ENCODE results near the gene NR1D1. TPM values are rescaled to one million over a fixed set of nuclear protein-coding genes. Genes with fewer than 3 reads are reported as not detected.

NR1D1 gene
- total and polyA plus RNA-seq, 2 of the 13 experiments (the other 11 are each of a cell fraction or from before 2014, with no cell fraction given) = 2.1 to 2.7 TPM

DNA sequence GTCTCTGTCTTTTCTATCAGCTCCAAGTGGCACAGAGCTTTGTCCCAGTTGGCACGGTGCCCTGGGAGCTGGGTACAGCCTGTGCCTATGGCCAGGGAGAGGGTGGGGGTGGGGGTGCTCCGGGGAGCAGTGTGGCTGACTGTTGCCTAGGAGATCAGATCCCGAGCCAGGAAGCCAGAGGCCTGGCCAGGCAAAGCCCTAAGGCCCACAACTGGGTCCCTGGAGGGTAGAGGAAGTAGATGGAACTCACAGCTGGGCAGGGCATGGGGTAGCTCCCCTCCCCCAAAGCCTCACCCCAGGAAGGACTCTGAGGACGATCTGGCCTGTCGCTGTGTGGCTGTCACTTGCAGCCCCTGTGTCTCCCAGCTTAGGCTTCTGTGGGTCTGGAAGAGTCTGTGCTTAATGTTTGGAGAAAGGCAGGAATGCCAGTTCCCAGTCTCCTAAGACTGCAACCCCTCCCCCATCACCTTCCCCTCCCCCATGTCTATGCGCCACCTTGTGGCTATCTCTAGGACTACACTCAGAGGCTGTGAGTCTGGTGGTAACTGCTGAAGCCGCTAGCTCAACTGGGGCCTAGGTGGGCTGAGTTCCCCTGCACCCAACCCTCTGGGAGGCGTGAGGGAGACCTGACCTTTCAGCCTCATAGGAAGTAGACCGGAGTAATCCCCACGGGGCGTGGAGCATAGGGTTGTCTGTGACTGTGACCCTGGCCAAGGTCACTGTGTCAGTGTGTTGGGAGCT lies 25.0 kb downstream of the NR1D1 start (continued):
- TF ChIP-seq, protein P1, sequence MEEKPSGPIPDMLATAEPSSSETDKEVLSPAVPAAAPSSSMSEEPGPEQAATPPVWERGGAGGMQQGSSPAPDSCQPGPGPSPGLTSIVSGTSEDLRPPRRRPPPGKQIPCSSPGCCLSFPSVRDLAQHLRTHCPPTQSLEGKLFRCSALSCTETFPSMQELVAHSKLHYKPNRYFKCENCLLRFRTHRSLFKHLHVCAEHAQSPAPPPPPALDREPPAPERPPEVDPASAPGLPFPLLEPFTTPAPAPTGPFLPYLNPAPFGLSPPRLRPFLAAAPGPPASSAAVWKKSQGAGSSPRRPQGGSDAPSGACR (CRISPR knock-in tag; IDR thresholded peaks at IDR 0.05) = peak; percentile 60
- TF ChIP-seq BCL6 (CRISPR knock-in tag; IDR thresholded peaks at IDR 0.05) = no peak; the same call in 1 of the 2 replicates
- no peak for TF ChIP-seq CHD4 (IDR thresholded peaks at IDR 0.05; ENCODE audit: borderline replicate concordance, low read length)
- no peak for TF ChIP-seq ZNF776 (CRISPR knock-in tag; IDR thresholded peaks at IDR 0.05)
- TF ChIP-seq MAF1 (CRISPR knock-in tag; IDR thresholded peaks at IDR 0.05; ENCODE audit: borderline replicate concordance) = no peak
- no peak for TF ChIP-seq EZH2 (conservative IDR thresholded peaks at IDR 0.05; ENCODE audit: low read depth, low read length)
- no peak for TF ChIP-seq NFATC3 (CRISPR knock-in tag; IDR thresholded peaks at IDR 0.05)
- TF ChIP-seq, protein P2, sequence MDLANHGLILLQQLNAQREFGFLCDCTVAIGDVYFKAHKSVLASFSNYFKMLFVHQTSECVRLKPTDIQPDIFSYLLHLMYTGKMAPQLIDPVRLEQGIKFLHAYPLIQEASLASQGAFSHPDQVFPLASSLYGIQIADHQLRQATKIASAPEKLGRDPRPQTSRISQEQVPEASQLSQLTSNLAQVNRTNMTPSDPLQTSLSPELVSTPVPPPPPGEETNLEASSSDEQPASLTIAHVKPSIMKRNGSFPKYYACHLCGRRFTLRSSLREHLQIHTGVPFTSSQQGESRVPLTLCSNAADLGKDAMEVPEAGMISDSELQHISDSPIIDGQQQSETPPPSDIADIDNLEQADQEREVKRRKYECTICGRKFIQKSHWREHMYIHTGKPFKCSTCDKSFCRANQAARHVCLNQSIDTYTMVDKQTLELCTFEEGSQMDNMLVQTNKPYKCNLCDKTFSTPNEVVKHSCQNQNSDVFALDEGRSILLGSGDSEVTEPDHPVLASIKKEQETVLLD (CRISPR knock-in tag; IDR thresholded peaks at IDR 0.05; ENCODE audit: low read depth) = no peak
- TF ChIP-seq ZNF570 (CRISPR knock-in tag; IDR thresholded peaks at IDR 0.05; ENCODE audit: borderline replicate concordance) = no peak
- no peak for TF ChIP-seq RAD51 (IDR thresholded peaks at IDR 0.05; ENCODE audit: borderline replicate concordance)
- no peak for TF ChIP-seq ZNF766 (CRISPR knock-in tag; IDR thresholded peaks at IDR 0.05; ENCODE audit: borderline replicate concordance)
- TF ChIP-seq, protein P3, sequence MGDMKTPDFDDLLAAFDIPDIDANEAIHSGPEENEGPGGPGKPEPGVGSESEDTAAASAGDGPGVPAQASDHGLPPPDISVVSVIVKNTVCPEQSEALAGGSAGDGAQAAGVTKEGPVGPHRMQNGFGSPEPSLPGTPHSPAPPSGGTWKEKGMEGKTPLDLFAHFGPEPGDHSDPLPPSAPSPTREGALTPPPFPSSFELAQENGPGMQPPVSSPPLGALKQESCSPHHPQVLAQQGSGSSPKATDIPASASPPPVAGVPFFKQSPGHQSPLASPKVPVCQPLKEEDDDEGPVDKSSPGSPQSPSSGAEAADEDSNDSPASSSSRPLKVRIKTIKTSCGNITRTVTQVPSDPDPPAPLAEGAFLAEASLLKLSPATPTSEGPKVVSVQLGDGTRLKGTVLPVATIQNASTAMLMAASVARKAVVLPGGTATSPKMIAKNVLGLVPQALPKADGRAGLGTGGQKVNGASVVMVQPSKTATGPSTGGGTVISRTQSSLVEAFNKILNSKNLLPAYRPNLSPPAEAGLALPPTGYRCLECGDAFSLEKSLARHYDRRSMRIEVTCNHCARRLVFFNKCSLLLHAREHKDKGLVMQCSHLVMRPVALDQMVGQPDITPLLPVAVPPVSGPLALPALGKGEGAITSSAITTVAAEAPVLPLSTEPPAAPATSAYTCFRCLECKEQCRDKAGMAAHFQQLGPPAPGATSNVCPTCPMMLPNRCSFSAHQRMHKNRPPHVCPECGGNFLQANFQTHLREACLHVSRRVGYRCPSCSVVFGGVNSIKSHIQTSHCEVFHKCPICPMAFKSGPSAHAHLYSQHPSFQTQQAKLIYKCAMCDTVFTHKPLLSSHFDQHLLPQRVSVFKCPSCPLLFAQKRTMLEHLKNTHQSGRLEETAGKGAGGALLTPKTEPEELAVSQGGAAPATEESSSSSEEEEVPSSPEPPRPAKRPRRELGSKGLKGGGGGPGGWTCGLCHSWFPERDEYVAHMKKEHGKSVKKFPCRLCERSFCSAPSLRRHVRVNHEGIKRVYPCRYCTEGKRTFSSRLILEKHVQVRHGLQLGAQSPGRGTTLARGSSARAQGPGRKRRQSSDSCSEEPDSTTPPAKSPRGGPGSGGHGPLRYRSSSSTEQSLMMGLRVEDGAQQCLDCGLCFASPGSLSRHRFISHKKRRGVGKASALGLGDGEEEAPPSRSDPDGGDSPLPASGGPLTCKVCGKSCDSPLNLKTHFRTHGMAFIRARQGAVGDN (CRISPR knock-in tag; IDR thresholded peaks at IDR 0.05) = peak; percentile 80
- TF ChIP-seq MIER3 (CRISPR knock-in tag; IDR thresholded peaks at IDR 0.05; ENCODE audit: borderline replicate concordance) = peak; percentile 50; the same call in 1 of the 2 replicates
- TF ChIP-seq, protein P4, sequence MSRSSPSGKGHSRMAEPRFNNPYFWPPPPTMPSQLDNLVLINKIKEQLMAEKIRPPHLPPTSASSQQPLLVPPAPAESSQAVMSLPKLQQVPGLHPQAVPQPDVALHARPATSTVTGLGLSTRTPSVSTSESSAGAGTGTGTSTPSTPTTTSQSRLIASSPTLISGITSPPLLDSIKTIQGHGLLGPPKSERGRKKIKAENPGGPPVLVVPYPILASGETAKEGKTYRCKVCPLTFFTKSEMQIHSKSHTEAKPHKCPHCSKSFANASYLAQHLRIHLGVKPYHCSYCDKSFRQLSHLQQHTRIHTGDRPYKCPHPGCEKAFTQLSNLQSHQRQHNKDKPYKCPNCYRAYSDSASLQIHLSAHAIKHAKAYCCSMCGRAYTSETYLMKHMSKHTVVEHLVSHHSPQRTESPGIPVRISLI (CRISPR knock-in tag; IDR thresholded peaks at IDR 0.05; ENCODE audit: borderline replicate concordance) = no peak
- TF ChIP-seq, protein P5, sequence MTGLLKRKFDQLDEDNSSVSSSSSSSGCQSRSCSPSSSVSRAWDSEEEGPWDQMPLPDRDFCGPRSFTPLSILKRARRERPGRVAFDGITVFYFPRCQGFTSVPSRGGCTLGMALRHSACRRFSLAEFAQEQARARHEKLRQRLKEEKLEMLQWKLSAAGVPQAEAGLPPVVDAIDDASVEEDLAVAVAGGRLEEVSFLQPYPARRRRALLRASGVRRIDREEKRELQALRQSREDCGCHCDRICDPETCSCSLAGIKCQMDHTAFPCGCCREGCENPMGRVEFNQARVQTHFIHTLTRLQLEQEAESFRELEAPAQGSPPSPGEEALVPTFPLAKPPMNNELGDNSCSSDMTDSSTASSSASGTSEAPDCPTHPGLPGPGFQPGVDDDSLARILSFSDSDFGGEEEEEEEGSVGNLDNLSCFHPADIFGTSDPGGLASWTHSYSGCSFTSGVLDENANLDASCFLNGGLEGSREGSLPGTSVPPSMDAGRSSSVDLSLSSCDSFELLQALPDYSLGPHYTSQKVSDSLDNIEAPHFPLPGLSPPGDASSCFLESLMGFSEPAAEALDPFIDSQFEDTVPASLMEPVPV (CRISPR knock-in tag; IDR thresholded peaks at IDR 0.05) = no peak
- no peak for TF ChIP-seq TCF7L2 (IDR thresholded peaks at IDR 0.05; ENCODE audit: low read depth, low read length)
- peak; percentile 76 for TF ChIP-seq XRCC5 (optimal IDR thresholded peaks at IDR 0.05; ENCODE audit: low read length)
- no peak for TF ChIP-seq ZNF562 (CRISPR knock-in tag; IDR thresholded peaks at IDR 0.05; ENCODE audit: borderline replicate concordance)
- TF ChIP-seq ZNF354B (CRISPR knock-in tag; IDR thresholded peaks at IDR 0.05) = no peak
